ENCODE results near the gene PTPN2.

Gene PTPN2

GRCh38 chr18:12811191-12811950 is 72.7 kb downstream of the PTPN2 start:
- H3K9ac ChIP-seq (ENCODE audit: low read depth in 1 of 2, low read length in 2 of 2) = no peak overlapping the region
- H3K9me3 ChIP-seq (ENCODE audit: control insufficient read depth in 2 of 2, low read length in 2 of 2) = no peaks in the 10 kb centered on the region
- no peak overlapping the region for H3K27ac ChIP-seq (ENCODE audit: low read depth in 2 of 2, low read length in 2 of 2)
- H3K4me3 ChIP-seq (ENCODE audit: low read length in 2 of 2) = no peak overlapping the region
- no peaks in the 10 kb centered on the region for H3K27me3 ChIP-seq (ENCODE audit: control insufficient read depth in 2 of 2, insufficient read depth in 2 of 2, low read length in 2 of 2)
- peaks cover 16 to 29% of the 10 kb centered on the region in 2 donors for H3K36me3 ChIP-seq (ENCODE audit: control insufficient read depth in 2 of 2, insufficient read depth in 2 of 2, low read length in 2 of 2)
- no peaks in the 10 kb centered on the region for H3K4me1 ChIP-seq (ENCODE audit: control insufficient read depth in 2 of 2, insufficient read depth in 2 of 2, low read length in 2 of 2)

- H3K36me3 ChIP-seq (ENCODE audit: control insufficient read depth in 2 of 2, insufficient read depth in 2 of 2, low read length in 2 of 2) = peaks cover 5 to 17% of the 10 kb centered on the region in 2 donors
- H3K4me1 ChIP-seq (ENCODE audit: control insufficient read depth in 2 of 2, insufficient read depth in 2 of 2, low read length in 2 of 2) = no peaks in the 10 kb centered on the region
- H3K27me3 ChIP-seq (ENCODE audit: control insufficient read depth in 2 of 2, insufficient read depth in 2 of 2, low read length in 2 of 2) = no peaks in the 10 kb centered on the region
- no peak overlapping the region for H3K27ac ChIP-seq (ENCODE audit: low read depth in 2 of 2, low read length in 2 of 2)
- no peak overlapping the region for H3K4me3 ChIP-seq (ENCODE audit: low read length in 2 of 2)
- H3K9ac ChIP-seq (ENCODE audit: low read depth in 1 of 2, low read length in 2 of 2) = no peak overlapping the region
- H3K9me3 ChIP-seq (ENCODE audit: control insufficient read depth in 2 of 2, low read length in 2 of 2) = no peaks in the 10 kb centered on the region
Measured at GRCh38 chr18:12803069-12803936, 80.7 kb downstream of the PTPN2 start.

- Histone ChIP-seq H3K9ac (ENCODE audit: low read depth in 1 of 2, low read length in 2 of 2) (no peak overlapping the region), H3K4me1 (ENCODE audit: control insufficient read depth in 2 of 2, insufficient read depth in 2 of 2, low read length in 2 of 2) (no peaks in the 10 kb centered on the region), H3K36me3 (ENCODE audit: control insufficient read depth in 2 of 2, insufficient read depth in 2 of 2, low read length in 2 of 2) (peaks cover 12 to 25% of the 10 kb centered on the region in 2 donors), H3K27me3 (ENCODE audit: control insufficient read depth in 2 of 2, insufficient read depth in 2 of 2, low read length in 2 of 2) (no peaks in the 10 kb centered on the region), H3K4me3 (ENCODE audit: low read length in 2 of 2) (no peak overlapping the region), H3K9me3 (ENCODE audit: control insufficient read depth in 2 of 2, low read length in 2 of 2) (no peaks in the 10 kb centered on the region), H3K27ac (ENCODE audit: low read depth in 2 of 2, low read length in 2 of 2) (no peak overlapping the region)
Measured at GRCh38 chr18:12802538-12802937, 81.5 kb downstream of the PTPN2 start.

GRCh38 chr18:12796448-12796847 is 87.6 kb downstream of the PTPN2 start:
- Histone ChIP-seq H3K4me3 (ENCODE audit: low read length in 2 of 2) (no peak overlapping the region), H3K4me1 (ENCODE audit: control insufficient read depth in 2 of 2, insufficient read depth in 2 of 2, low read length in 2 of 2) (no peaks in the 10 kb centered on the region), H3K27ac (ENCODE audit: low read depth in 2 of 2, low read length in 2 of 2) (no peak overlapping the region), H3K27me3 (ENCODE audit: control insufficient read depth in 2 of 2, insufficient read depth in 2 of 2, low read length in 2 of 2) (no peaks in the 10 kb centered on the region), H3K9ac (ENCODE audit: low read depth in 1 of 2, low read length in 2 of 2) (no peak overlapping the region), H3K36me3 (ENCODE audit: control insufficient read depth in 2 of 2, insufficient read depth in 2 of 2, low read length in 2 of 2) (peaks cover 31 to 32% of the 10 kb centered on the region in 2 donors), H3K9me3 (ENCODE audit: control insufficient read depth in 2 of 2, low read length in 2 of 2) (no peaks in the 10 kb centered on the region)

GRCh38 chr18:12791610-12792009 is 92.4 kb downstream of the PTPN2 start:
- Histone ChIP-seq H3K36me3 (ENCODE audit: control insufficient read depth in 2 of 2, insufficient read depth in 2 of 2, low read length in 2 of 2) (peaks cover 15 to 17% of the 10 kb centered on the region in 2 donors), H3K9me3 (ENCODE audit: control insufficient read depth in 2 of 2, low read length in 2 of 2) (no peaks in the 10 kb centered on the region), H3K4me3 (ENCODE audit: low read length in 2 of 2) (no peak overlapping the region), H3K9ac (ENCODE audit: low read depth in 1 of 2, low read length in 2 of 2) (no peak overlapping the region), H3K27ac (ENCODE audit: low read depth in 2 of 2, low read length in 2 of 2) (no peak overlapping the region), H3K27me3 (ENCODE audit: control insufficient read depth in 2 of 2, insufficient read depth in 2 of 2, low read length in 2 of 2) (no peaks in the 10 kb centered on the region), H3K4me1 (ENCODE audit: control insufficient read depth in 2 of 2, insufficient read depth in 2 of 2, low read length in 2 of 2) (no peaks in the 10 kb centered on the region)

GRCh38 chr18:12786669-12787068 is 97.4 kb downstream of the PTPN2 start:
- Histone ChIP-seq H3K27ac (ENCODE audit: low read depth in 2 of 2, low read length in 2 of 2) (no peak overlapping the region), H3K9ac (ENCODE audit: low read depth in 1 of 2, low read length in 2 of 2) (no peak overlapping the region), H3K9me3 (ENCODE audit: control insufficient read depth in 2 of 2, low read length in 2 of 2) (no peaks in the 10 kb centered on the region), H3K36me3 (ENCODE audit: control insufficient read depth in 2 of 2, insufficient read depth in 2 of 2, low read length in 2 of 2) (peaks cover 0 to 1% of the 10 kb centered on the region in 2 donors), H3K4me3 (ENCODE audit: low read length in 2 of 2) (no peak overlapping the region), H3K27me3 (ENCODE audit: control insufficient read depth in 2 of 2, insufficient read depth in 2 of 2, low read length in 2 of 2) (no peaks in the 10 kb centered on the region), H3K4me1 (ENCODE audit: control insufficient read depth in 2 of 2, insufficient read depth in 2 of 2, low read length in 2 of 2) (no peaks in the 10 kb centered on the region)

- H3K9ac ChIP-seq (ENCODE audit: low read depth in 1 of 2, low read length in 2 of 2) = no peak overlapping the region
- no peak overlapping the region for H3K27ac ChIP-seq (ENCODE audit: low read depth in 2 of 2, low read length in 2 of 2)
- H3K36me3 ChIP-seq (ENCODE audit: control insufficient read depth in 2 of 2, insufficient read depth in 2 of 2, low read length in 2 of 2) = no peaks in the 10 kb centered on the region
- no peaks in the 10 kb centered on the region for H3K4me1 ChIP-seq (ENCODE audit: control insufficient read depth in 2 of 2, insufficient read depth in 2 of 2, low read length in 2 of 2)
- no peaks in the 10 kb centered on the region for H3K9me3 ChIP-seq (ENCODE audit: control insufficient read depth in 2 of 2, low read length in 2 of 2)
- H3K27me3 ChIP-seq (ENCODE audit: control insufficient read depth in 2 of 2, insufficient read depth in 2 of 2, low read length in 2 of 2) = no peaks in the 10 kb centered on the region
- no peak overlapping the region for H3K4me3 ChIP-seq (ENCODE audit: low read length in 2 of 2)
Measured at GRCh38 chr18:12783524-12783923, 100.5 kb downstream of the PTPN2 start.

GRCh38 chr18:12782521-12782920 is 101.5 kb downstream of the PTPN2 start:
- Histone ChIP-seq H3K27me3 (ENCODE audit: control insufficient read depth in 2 of 2, insufficient read depth in 2 of 2, low read length in 2 of 2) (no peaks in the 10 kb centered on the region), H3K4me3 (ENCODE audit: low read length in 2 of 2) (no peak overlapping the region), H3K9ac (ENCODE audit: low read depth in 1 of 2, low read length in 2 of 2) (no peak overlapping the region), H3K27ac (ENCODE audit: low read depth in 2 of 2, low read length in 2 of 2) (no peak overlapping the region), H3K36me3 (ENCODE audit: control insufficient read depth in 2 of 2, insufficient read depth in 2 of 2, low read length in 2 of 2) (no peaks in the 10 kb centered on the region), H3K9me3 (ENCODE audit: control insufficient read depth in 2 of 2, low read length in 2 of 2) (no peaks in the 10 kb centered on the region), H3K4me1 (ENCODE audit: control insufficient read depth in 2 of 2, insufficient read depth in 2 of 2, low read length in 2 of 2) (no peaks in the 10 kb centered on the region)

- H3K27ac ChIP-seq (ENCODE audit: low read depth in 2 of 2, low read length in 2 of 2) = no peak overlapping the region
- no peaks in the 10 kb centered on the region for H3K36me3 ChIP-seq (ENCODE audit: control insufficient read depth in 2 of 2, insufficient read depth in 2 of 2, low read length in 2 of 2)
- no peak overlapping the region for H3K4me3 ChIP-seq (ENCODE audit: low read length in 2 of 2)
- no peak overlapping the region for H3K9ac ChIP-seq (ENCODE audit: low read depth in 1 of 2, low read length in 2 of 2)
- H3K27me3 ChIP-seq (ENCODE audit: control insufficient read depth in 2 of 2, insufficient read depth in 2 of 2, low read length in 2 of 2) = no peaks in the 10 kb centered on the region
- no peaks in the 10 kb centered on the region for H3K9me3 ChIP-seq (ENCODE audit: control insufficient read depth in 2 of 2, low read length in 2 of 2)
- H3K4me1 ChIP-seq (ENCODE audit: control insufficient read depth in 2 of 2, insufficient read depth in 2 of 2, low read length in 2 of 2) = no peaks in the 10 kb centered on the region
Measured at GRCh38 chr18:12779456-12779855, 104.6 kb downstream of the PTPN2 start.

GRCh38 chr18:12779043-12779442 is 105.0 kb downstream of the PTPN2 start:
- no peak overlapping the region for H3K27ac ChIP-seq (ENCODE audit: low read depth in 2 of 2, low read length in 2 of 2)
- no peaks in the 10 kb centered on the region for H3K27me3 ChIP-seq (ENCODE audit: control insufficient read depth in 2 of 2, insufficient read depth in 2 of 2, low read length in 2 of 2)
- H3K9me3 ChIP-seq (ENCODE audit: control insufficient read depth in 2 of 2, low read length in 2 of 2) = no peaks in the 10 kb centered on the region
- no peak overlapping the region for H3K9ac ChIP-seq (ENCODE audit: low read depth in 1 of 2, low read length in 2 of 2)
- H3K4me3 ChIP-seq (ENCODE audit: low read length in 2 of 2) = no peak overlapping the region
- H3K36me3 ChIP-seq (ENCODE audit: control insufficient read depth in 2 of 2, insufficient read depth in 2 of 2, low read length in 2 of 2) = no peaks in the 10 kb centered on the region
- no peaks in the 10 kb centered on the region for H3K4me1 ChIP-seq (ENCODE audit: control insufficient read depth in 2 of 2, insufficient read depth in 2 of 2, low read length in 2 of 2)
